HEK293 (cell line): ENCODE results near the gene CBX8.

ENCODE experiments used
- CTCF ChIA-PET: fragments of 350-600 bp; formaldehyde crosslinking; extraction: SDS; loops from one replicate; lab custom pipeline; 2021; ENCODE audit warnings: antibody characterized with exemption; lab: Yijun Ruan, JAX
- POLR2A ChIA-PET: fragments of 300-600 bp; formaldehyde crosslinking; extraction: SDS; loops from one replicate; lab custom pipeline; 2020; ENCODE audit warnings: antibody characterized with exemption, inconsistent platforms; lab: Yijun Ruan, JAX
- H3K27ac ChIP-seq: fragments of 200-500 bp; sonication (Bioruptor generic); 2 replicates; pipeline ENCODE4 v1.5.1; 2014; ENCODE audit warnings: low read depth, low read length, control low read depth, inconsistent platforms; ENCODE audit errors: extremely low read depth
- H3K36me3 ChIP-seq, 2 experiments: fragments of 200-500 bp in 1 of 2; sonication (Bioruptor generic) in 1 of 2; 1 replicate in 1 of 2; 2 replicates in 1 of 2; pipeline ENCODE4 v1.5.1; 2014 to 2017; ENCODE audit warnings: inconsistent platforms in 2 of 2, low read length in 2 of 2; ENCODE audit not compliant: control insufficient read depth in 2 of 2, insufficient read depth in 1 of 2
- H3K4me1 ChIP-seq: fragments of 200-500 bp; sonication (Bioruptor generic); 2 replicates; pipeline ENCODE4 v1.5.1; 2014; ENCODE audit warnings: mild to moderate bottlenecking, low read length, inconsistent platforms; ENCODE audit not compliant: control insufficient read depth, insufficient read depth
- H3K4me3 ChIP-seq: 2 replicates; pipeline ENCODE4 v1.5.1; 2011; ENCODE audit warnings: low read depth, mild to moderate bottlenecking, control low read depth, low read length, moderate library complexity
- H3K9me3 ChIP-seq: fragments of 200-500 bp; sonication (Bioruptor generic); 2 replicates; pipeline ENCODE4 v1.5.1; 2014; ENCODE audit warnings: low read depth, low read length, inconsistent platforms; ENCODE audit not compliant: control insufficient read depth, insufficient read depth
- HOXD13 ChIP-seq: sonication (generic); formaldehyde crosslinking; IDR thresholded peaks from 2 replicates; pipeline ENCODE4 v1.8.0; 2022; ENCODE audit warnings: missing genetic modification reagents, borderline replicate concordance
- MYNN ChIP-seq: fragments of 450-650 bp; formaldehyde crosslinking; IDR thresholded peaks from 2 replicates; pipeline ENCODE4 v1.5.1; 2016; ENCODE audit warnings: missing biosample characterization, missing genetic modification characterization, borderline replicate concordance
- OSR2 ChIP-seq: fragments of 450-650 bp; formaldehyde crosslinking; IDR thresholded peaks from 2 replicates; pipeline ENCODE4 v1.5.1; 2016; ENCODE audit warnings: missing biosample characterization, missing genetic modification characterization
- PRDM4 ChIP-seq: fragments of 450-650 bp; formaldehyde crosslinking; IDR thresholded peaks from 2 replicates; pipeline ENCODE4 v1.5.1; 2017; ENCODE audit warnings: missing biosample characterization, missing genetic modification characterization
- REPIN1 ChIP-seq: fragments of 450-650 bp; formaldehyde crosslinking; IDR thresholded peaks from 2 replicates; pipeline ENCODE4 v1.5.1; 2017; ENCODE audit warnings: missing biosample characterization, missing genetic modification characterization, low read depth
- SETDB1 ChIP-seq: IDR thresholded peaks from one replicate; pipeline ENCODE4 v1.6.1; 2017; ENCODE audit warnings: mild to moderate bottlenecking, low read length, moderate library complexity, mixed read lengths; ENCODE audit not compliant: insufficient read length
- SP7 ChIP-seq: fragments of 450-650 bp; formaldehyde crosslinking; IDR thresholded peaks from 2 replicates; pipeline ENCODE4 v1.5.1; 2016; ENCODE audit warnings: missing biosample characterization, missing genetic modification characterization
- ZBTB17 ChIP-seq: fragments of 450-650 bp; formaldehyde crosslinking; IDR thresholded peaks from 2 replicates; pipeline ENCODE4 v1.5.1; 2016; ENCODE audit warnings: missing biosample characterization, missing genetic modification characterization
- ZBTB21 ChIP-seq: fragments of 450-650 bp; formaldehyde crosslinking; IDR thresholded peaks from 2 replicates; pipeline ENCODE4 v1.5.1; 2017; ENCODE audit warnings: missing biosample characterization, missing genetic modification characterization
- ZBTB26 ChIP-seq: fragments of 450-650 bp; formaldehyde crosslinking; optimal IDR thresholded peaks from 2 replicates; pipeline ENCODE3; 2016; ENCODE audit warnings: missing biosample characterization, mild to moderate bottlenecking, missing genetic modification characterization
- ZBTB48 ChIP-seq: fragments of 450-650 bp; formaldehyde crosslinking; IDR thresholded peaks from 2 replicates; pipeline ENCODE4 v1.5.1; 2016; ENCODE audit warnings: missing biosample characterization, missing genetic modification characterization
- ZFP37 ChIP-seq: fragments of 450-650 bp; formaldehyde crosslinking; IDR thresholded peaks from 2 replicates; pipeline ENCODE4 v1.5.1; 2016; ENCODE audit warnings: missing biosample characterization, missing genetic modification characterization
- ZNF19 ChIP-seq: fragments of 450-650 bp; formaldehyde crosslinking; IDR thresholded peaks from 2 replicates; pipeline ENCODE4; 2016; ENCODE audit warnings: missing biosample characterization, missing genetic modification characterization, low read depth
- ZNF280C ChIP-seq: fragments of 450-650 bp; formaldehyde crosslinking; IDR thresholded peaks from 2 replicates; pipeline ENCODE4 v1.5.1; 2016; ENCODE audit warnings: missing biosample characterization, missing genetic modification characterization
- ZNF302 ChIP-seq: fragments of 450-650 bp; formaldehyde crosslinking; IDR thresholded peaks from 2 replicates; pipeline ENCODE4 v1.5.1; 2016; ENCODE audit warnings: missing biosample characterization, missing genetic modification characterization, low read depth
- ZNF350 ChIP-seq: fragments of 450-650 bp; formaldehyde crosslinking; IDR thresholded peaks from 2 replicates; pipeline ENCODE4 v1.5.0; 2017; ENCODE audit warnings: missing biosample characterization, mild to moderate bottlenecking, missing genetic modification characterization
- ZNF366 ChIP-seq: fragments of 450-650 bp; formaldehyde crosslinking; conservative IDR thresholded peaks from 2 replicates; pipeline ENCODE4 v1.5.1; 2016; ENCODE audit warnings: missing biosample characterization, missing genetic modification characterization
- ZNF521 ChIP-seq: fragments of 450-650 bp; formaldehyde crosslinking; IDR thresholded peaks from 2 replicates; pipeline ENCODE4 v1.5.1; 2017; ENCODE audit warnings: missing biosample characterization, mild to moderate bottlenecking, missing genetic modification characterization
- ZNF544 ChIP-seq: fragments of 450-650 bp; formaldehyde crosslinking; IDR thresholded peaks from 2 replicates; pipeline ENCODE4 v1.5.0; 2017; ENCODE audit warnings: missing biosample characterization, missing genetic modification characterization
- ZNF571 ChIP-seq: fragments of 450-650 bp; formaldehyde crosslinking; IDR thresholded peaks from 2 replicates; pipeline ENCODE4 v1.5.0; 2017; ENCODE audit warnings: missing biosample characterization, missing genetic modification characterization
- ZNF596 ChIP-seq: fragments of 450-650 bp; IDR thresholded peaks from 2 replicates; pipeline ENCODE4 v1.5.0; 2018; ENCODE audit warnings: missing biosample characterization, mild to moderate bottlenecking, missing genetic modification characterization, moderate library complexity
- ZNF660 ChIP-seq: fragments of 450-650 bp; IDR thresholded peaks from 2 replicates; pipeline ENCODE4 v1.5.1; 2018; ENCODE audit warnings: missing biosample characterization, mild to moderate bottlenecking, missing genetic modification characterization
- ZNF670 ChIP-seq: fragments of 450-650 bp; formaldehyde crosslinking; IDR thresholded peaks from 2 replicates; pipeline ENCODE4 v1.5.1; 2016; ENCODE audit warnings: missing biosample characterization, missing genetic modification characterization, low read depth
- ZSCAN4 ChIP-seq: fragments of 450-650 bp; formaldehyde crosslinking; IDR thresholded peaks from 2 replicates; pipeline ENCODE4 v1.5.1; 2017; ENCODE audit warnings: missing biosample characterization, missing genetic modification characterization

Gene CBX8

GRCh38 chr17:79748295-79749099, 48.4 kb downstream of the CBX8 start:
- peaks cover 11% of the 10 kb centered on the region for H3K4me1 ChIP-seq
- H3K4me3 ChIP-seq: no peak overlapping the region
- TF ChIP-seq ZNF571 (no peak), ZNF350 (tag by site-specific recombination) (no peak), ZNF521 (tag by site-specific recombination) (no peak), MYNN (tag by site-specific recombination) (no peak), ZNF544 (tag by site-specific recombination) (no peak), ZNF366 (tag by site-specific recombination) (no peak), ZBTB26 (tag by site-specific recombination) (no peak), ZBTB21 (tag by site-specific recombination) (no peak), ZNF596 (no peak), SETDB1 (no peak), OSR2 (tag by site-specific recombination) (no peak), ZBTB48 (tag by site-specific recombination) (no peak), PRDM4 (tag by site-specific recombination) (no peak), REPIN1 (tag by site-specific recombination) (no peak)
- ChIA-PET POLR2A (no interaction called here), CTCF (interaction anchor here (2.4 kb wide), 1 partner anchor 7 kb away, joined by 9 read pairs; no protein-coding TSS in a partner anchor)
- no peaks in the 10 kb centered on the region for H3K36me3 ChIP-seq
- no peaks in the 10 kb centered on the region for H3K9me3 ChIP-seq
- H3K27ac ChIP-seq: no peak overlapping the region

- Histone ChIP-seq H3K9me3 (no peaks in the 10 kb centered on the region), H3K27ac (no peak overlapping the region), H3K4me1 (peaks cover 11% of the 10 kb centered on the region), H3K36me3 (no peaks in the 10 kb centered on the region), H3K4me3 (no peak overlapping the region)
- CTCF ChIA-PET: interaction anchor here (1.3 to 1.9 kb wide), 2 partner anchors 86 to 89 kb away, joined by 3 to 10 read pairs; no protein-coding TSS in a partner anchor
- POLR2A ChIA-PET: interaction anchor here (1.0 kb wide), 1 partner anchor 50 kb away, joined by 3 read pairs; no protein-coding TSS in a partner anchor
- TF ChIP-seq ZNF280C: no peak
- TF ChIP-seq ZSCAN4 (tag by site-specific recombination): peak; percentile 28; the same call in 1 of the 2 replicates
- no peak for TF ChIP-seq ZNF302 (tag by site-specific recombination)
- no peak for TF ChIP-seq ZNF19 (tag by site-specific recombination)
- no peak for TF ChIP-seq SP7 (tag by site-specific recombination)
- TF ChIP-seq HOXD13 (CRISPR knock-in tag): no peak
- no peak for TF ChIP-seq ZBTB17 (tag by site-specific recombination)
- TF ChIP-seq ZNF660 (tag by site-specific recombination): no peak
- no peak for TF ChIP-seq ZNF670 (tag by site-specific recombination)
- no peak for TF ChIP-seq ZNF521 (tag by site-specific recombination)
- no peak for TF ChIP-seq ZFP37 (tag by site-specific recombination)
Measured at GRCh38 chr17:79747508-79748294, 49.2 kb downstream of the CBX8 start.
